Pancreas (tissue), 10 donors: Measurements from ENCODE around the gene TEX52. TPM values are rescaled to one million over a fixed set of nuclear protein-coding genes. Genes with fewer than 3 reads are reported as not detected.
"Not testable (repeated sequence)": the region's sequence is repeated elsewhere in the genome, so short reads cannot be mapped to it uniquely, and the experiment has no call there.

Experiments used
- ATAC-seq, 4 donors: fragments of 200-7000 bp; cut with Tn5 transposase; one replicate each; pipeline versions ENCODE4 v1.8.0 to v1.9.1; 2020; ENCODE audit warnings: mild to moderate bottlenecking in 4 of 4, moderate library complexity in 4 of 4
- DNase-seq, 6 donors: peaks; one replicate each; pipeline ENCODE4 v3.0.0-alpha.2; 2020
- FAIRE-seq: peaks from 2 replicates; lab custom pipeline; 2012; peaks lifted over from hg19 to GRCh38; lab: Jason Lieb, UNC
- H3K27ac ChIP-seq, 4 donors: fragments of 200-600 bp; sonication (generic); 1 replicate in 3 of 4; 2 replicates in 1 of 4; pipeline versions ENCODE4 v1.5.0 to v1.8.0; 2020
- H3K27me3 ChIP-seq, 4 donors: fragments of 200-600 bp; one replicate each; pipeline ENCODE4 v1.8.0; 2021
- H3K36me3 ChIP-seq, 3 donors: fragments of 200-600 bp; sonication (generic) in 1 of 3; one replicate each; pipeline versions ENCODE4 v1.5.0 to v1.8.0; 2020 to 2021
- H3K4me1 ChIP-seq, 3 donors: fragments of 200-600 bp; one replicate each; pipeline ENCODE4 v1.8.0; 2021
- H3K4me3 ChIP-seq, 4 donors: fragments of 200-600 bp; sonication (generic) in 2 of 4; one replicate each; pipeline versions ENCODE4 v1.5.0 to v1.8.0; 2020 to 2021
- H3K9me3 ChIP-seq, 4 donors: fragments of 200-600 bp; one replicate each; pipeline ENCODE4 v1.8.0; 2021
- CTCF ChIP-seq, 4 donors: fragments of 200-600 bp; sonication (generic) in 3 of 4; IDR thresholded peaks; one replicate each; pipeline versions ENCODE4 v1.5.0 to v1.8.0; 2021; ENCODE audit warnings: antibody characterized with exemption in 4 of 4
- WGBS, 2 donors: extraction: QIAGEN DNeasy Blood & Tissue Kit; methylation state at CpG; one replicate each; pipeline ENCODE4 v1.1.7; 2013; 5-methylcytosine and 5-hydroxymethylcytosine counted together
- intact Hi-C, 3 donors: fragments of 100-400 bp; cut with DNase I; formaldehyde crosslinking; loops; one replicate each; pipeline versions ENCODE4 v1.11.1 to v1.14.2; 2022
- polyA plus RNA-seq, 2 donors: library from polyadenylated mRNA; stranded (reverse); fragments of 200-250 nt; gene quantifications; one replicate each; pipeline ENCODE4 v1.2.3, GENCODE V29; 2013
- total RNA-seq, 6 donors: library from RNA; stranded (reverse); fragmentation: NEBNext Ultra II Directional in 4 of 6; extraction: Animal tissue kit (Norgen Biotek cat#: 25700) in 4 of 6; gene quantifications; one replicate each; pipeline versions ENCODE4 v1.2.1 to v1.2.4, GENCODE V29; 2021 to 2023
- donor health status: healthy with polysubstance abuse.
- donor health status: DM: no; HTN: no; CAD: no; lungs with moderate emphysema.
- donor health status: DM: no; HTN: no; CAD: no.
- donor health status: control.
- donor health status: control.
- donor health status: Bipolar disorder and iron deficiency.
- donor health status: DM: yes; HTN: yes; CAD: no.
- donor health status: DM: no; HTN: no; CAD: no.
- donor health status: DM: no; HTN: no; CAD: no.
- donor health status: DM: yes; HTN: yes; CAD: no.

TEX52 gene
- total and polyA plus RNA-seq, 8 donors, result 0.19 TPM; not detected in 7

GRCh38 chr12:2864198-2864597, 7.4 kb upstream of the TEX52 start:
- intact Hi-C loops, result no loop called here
- Histone ChIP-seq H3K9me3 (no peaks in the 10 kb centered on the region), H3K27ac (no peak overlapping the region), H3K27me3 (no peaks in the 10 kb centered on the region), H3K4me1 (no peaks in the 10 kb centered on the region), H3K36me3 (no peaks in the 10 kb centered on the region), H3K4me3 (no peak overlapping the region)
- no peak for ATAC-seq
- no peak for TF ChIP-seq CTCF (IDR thresholded peaks at IDR 0.05)
- WGBS, 2 donors, result 97% methylated on average over 9 of the region's 9 CpGs
- no peak for DNase-seq
- no peak for FAIRE-seq

GRCh38 chr12:2863402-2863801, 6.6 kb upstream of the TEX52 start:
- H3K27me3 ChIP-seq, intact Hi-C loops, DNase-seq, FAIRE-seq, H3K27ac ChIP-seq, H3K9me3 ChIP-seq, H3K4me3 ChIP-seq, H3K36me3 ChIP-seq, H3K4me1 ChIP-seq, ATAC-seq: not testable (repeated sequence)
- WGBS, 2 donors, result 96 to 98% methylated on average over 7 of the region's 7 CpGs

GRCh38 chr12:2862876-2863275, 6.0 kb upstream of the TEX52 start:
- TF ChIP-seq CTCF (IDR thresholded peaks at IDR 0.05), result no peak
- WGBS, 2 donors, result 90 to 95% methylated on average over 7 of the region's 7 CpGs

GRCh38 chr12:2860170-2860569, 3.3 kb upstream of the TEX52 start:
- DNase-seq (no peak), FAIRE-seq (no peak), ATAC-seq (no peak)
- Histone ChIP-seq H3K4me3 (no peak overlapping the region), H3K9me3 (no peaks in the 10 kb centered on the region), H3K27ac (no peak overlapping the region), H3K36me3 (no peaks in the 10 kb centered on the region), H3K4me1 (peaks cover 0 to 3% (median 0%) of the 10 kb centered on the region in 3 donors), H3K27me3 (no peaks in the 10 kb centered on the region)
- intact Hi-C loops, result no loop called here
- no peak for TF ChIP-seq CTCF (IDR thresholded peaks at IDR 0.05)

More at GRCh38 chr12:2862876-2863275, 6.0 kb upstream of the TEX52 start:
- Histone ChIP-seq H3K27ac (no peak overlapping the region), H3K9me3 (no peaks in the 10 kb centered on the region), H3K4me3 (no peak overlapping the region), H3K27me3 (no peaks in the 10 kb centered on the region), H3K36me3 (no peaks in the 10 kb centered on the region), H3K4me1 (no peaks in the 10 kb centered on the region)
- intact Hi-C loops, result no loop called here
- FAIRE-seq, result no peak
- DNase-seq, result no peak
- ATAC-seq, result no peak

- FAIRE-seq (no peak), DNase-seq (no peak), ATAC-seq (no peak)
- 91% methylated on average over 11 to 12 of the region's 12 CpGs for WGBS, 2 donors
- TF ChIP-seq CTCF (IDR thresholded peaks at IDR 0.05), result no peak
- Histone ChIP-seq H3K27ac (no peak overlapping the region), H3K36me3 (no peaks in the 10 kb centered on the region), H3K27me3 (no peaks in the 10 kb centered on the region), H3K9me3 (no peaks in the 10 kb centered on the region), H3K4me3 (no peak overlapping the region), H3K4me1 (peaks cover 4 to 5% (median 4%) of the 10 kb centered on the region in 3 donors)
- intact Hi-C loops, result loop anchor here in 1 of 3 donors (10.0 kb wide), 2 partner anchors 86 to 176 kb away; no protein-coding TSS in a partner anchor
Observed at GRCh38 chr12:2858944-2859421, 2.1 kb upstream of the TEX52 start.
